AG10803 (cell line): ENCODE measurements around the gene GAMT.

ENCODE experiments used
- DNase-seq: peaks from one replicate; pipeline ENCODE4 v3.0.0; 2010; ENCODE audit warnings: low read depth
- H3K4me3 ChIP-seq: 2 replicates; pipeline ENCODE4 v1.5.1; 2011; ENCODE audit warnings: mild to moderate bottlenecking, low read length, control low read depth
- CTCF ChIP-seq: conservative IDR thresholded peaks from 2 replicates; pipeline ENCODE4 v1.5.1; 2011; ENCODE audit warnings: mild to moderate bottlenecking, low read length, control low read depth, inconsistent platforms

Gene GAMT

GRCh38 chr19:1392939-1393530 lies 8.3 kb downstream of the GAMT start:
- no peak for DNase-seq
- no peak for TF ChIP-seq CTCF
- H3K4me3 ChIP-seq = no peak overlapping the region

GRCh38 chr19:1392407-1392806 lies 8.9 kb downstream of the GAMT start:
- TF ChIP-seq CTCF = no peak
- no peak for DNase-seq
- H3K4me3 ChIP-seq = no peak overlapping the region

GRCh38 chr19:1390890-1391423 lies 10.4 kb downstream of the GAMT start:
- no peak overlapping the region for H3K4me3 ChIP-seq
- DNase-seq = no peak
- TF ChIP-seq CTCF = no peak

GRCh38 chr19:1389033-1389940 lies 12.1 kb downstream of the GAMT start:
- no peak for TF ChIP-seq CTCF
- no peak overlapping the region for H3K4me3 ChIP-seq
- DNase-seq = no peak

GRCh38 chr19:1388637-1389026 lies 12.7 kb downstream of the GAMT start:
- DNase-seq = no peak
- no peak for TF ChIP-seq CTCF
- no peak overlapping the region for H3K4me3 ChIP-seq

GRCh38 chr19:1387684-1388636 lies 13.4 kb downstream of the GAMT start:
- no peak for TF ChIP-seq CTCF
- DNase-seq = no peak
- H3K4me3 ChIP-seq = no peak overlapping the region
